Measurements from ENCODE around the gene SERPINB1. TPM values are rescaled to one million over a fixed set of nuclear protein-coding genes. Genes with fewer than 3 reads are reported as not detected.

SERPINB1 gene
- polyA plus RNA-seq, 1 of the 3 experiments (the other 2 are of a cell fraction), result 9.4 TPM

- 89% methylated on average over 3 of the region's 3 CpGs for WGBS (ENCODE audit: low lambda C conversion rate)
- Histone ChIP-seq H3K4me2 (no peak overlapping the region), H2AFZ (ENCODE audit: low read depth) (no peak overlapping the region), H3K79me2 (ENCODE audit: insufficient read depth) (no peaks in the 10 kb centered on the region), H3K36me3 (replicated peaks in 1 of 2; ENCODE audit: control insufficient read depth in 1 of 2, insufficient read depth in 2 of 2, low read length in 1 of 2) (no peaks in the 10 kb centered on the region), H3K4me1 (ENCODE audit: control insufficient read depth in 1 of 2, insufficient read depth in 2 of 2, low read depth in 1 of 2, low read length in 1 of 2) (peaks cover 0 to 14% of the 10 kb centered on the region in 2 experiments; a peak in 2 of 4 replicates), H3K9ac (no peak overlapping the region), H3K4me3 (ENCODE audit: low read depth in 2 of 2, low read length in 1 of 2) (no peak overlapping the region), H3K9me2 (no peaks in the 10 kb centered on the region), H3K9me3 (no peaks in the 10 kb centered on the region), H4K20me1 (ENCODE audit: insufficient read depth) (no peaks in the 10 kb centered on the region), H3F3A (replicated peaks; ENCODE audit: insufficient read depth) (no peaks in the 10 kb centered on the region), H3K27ac (ENCODE audit: low read depth in 2 of 2, low read length in 1 of 2) (no peak overlapping the region), H3K27me3 (ENCODE audit: insufficient read depth) (no peaks in the 10 kb centered on the region)
- no peak for DNase-seq
- ChIA-PET POLR2A (no interaction called here), CTCF (interaction anchor here (1.1 kb wide), 1 partner anchor 16 kb away, joined by 4 read pairs; no protein-coding TSS in a partner anchor)
- TF ChIP-seq TCF12 (IDR thresholded peaks at IDR 0.05) (no peak), NRF1 (IDR thresholded peaks at IDR 0.05; ENCODE audit: low read depth, low read length) (no peak), FOXJ3 (CRISPR knock-in tag; IDR thresholded peaks at IDR 0.05) (no peak), RFX5 (IDR thresholded peaks at IDR 0.05; ENCODE audit: low read length) (no peak), GABPA (IDR thresholded peaks at IDR 0.05; ENCODE audit: low read depth) (no peak), RAD21 (IDR thresholded peaks at IDR 0.05; ENCODE audit: low read length) (no peak), RCOR1 (IDR thresholded peaks at IDR 0.05; ENCODE audit: low read length) (no peak), RXRA (IDR thresholded peaks at IDR 0.05; ENCODE audit: borderline replicate concordance, low read depth) (no peak), EP300 (IDR thresholded peaks at IDR 0.05; ENCODE audit: borderline replicate concordance in 1 of 2, low read depth in 1 of 2, low read length in 1 of 2) (no peak), FOXM1 (IDR thresholded peaks at IDR 0.05; ENCODE audit: low read depth) (no peak)
- TF ChIP-seq, protein P1, sequence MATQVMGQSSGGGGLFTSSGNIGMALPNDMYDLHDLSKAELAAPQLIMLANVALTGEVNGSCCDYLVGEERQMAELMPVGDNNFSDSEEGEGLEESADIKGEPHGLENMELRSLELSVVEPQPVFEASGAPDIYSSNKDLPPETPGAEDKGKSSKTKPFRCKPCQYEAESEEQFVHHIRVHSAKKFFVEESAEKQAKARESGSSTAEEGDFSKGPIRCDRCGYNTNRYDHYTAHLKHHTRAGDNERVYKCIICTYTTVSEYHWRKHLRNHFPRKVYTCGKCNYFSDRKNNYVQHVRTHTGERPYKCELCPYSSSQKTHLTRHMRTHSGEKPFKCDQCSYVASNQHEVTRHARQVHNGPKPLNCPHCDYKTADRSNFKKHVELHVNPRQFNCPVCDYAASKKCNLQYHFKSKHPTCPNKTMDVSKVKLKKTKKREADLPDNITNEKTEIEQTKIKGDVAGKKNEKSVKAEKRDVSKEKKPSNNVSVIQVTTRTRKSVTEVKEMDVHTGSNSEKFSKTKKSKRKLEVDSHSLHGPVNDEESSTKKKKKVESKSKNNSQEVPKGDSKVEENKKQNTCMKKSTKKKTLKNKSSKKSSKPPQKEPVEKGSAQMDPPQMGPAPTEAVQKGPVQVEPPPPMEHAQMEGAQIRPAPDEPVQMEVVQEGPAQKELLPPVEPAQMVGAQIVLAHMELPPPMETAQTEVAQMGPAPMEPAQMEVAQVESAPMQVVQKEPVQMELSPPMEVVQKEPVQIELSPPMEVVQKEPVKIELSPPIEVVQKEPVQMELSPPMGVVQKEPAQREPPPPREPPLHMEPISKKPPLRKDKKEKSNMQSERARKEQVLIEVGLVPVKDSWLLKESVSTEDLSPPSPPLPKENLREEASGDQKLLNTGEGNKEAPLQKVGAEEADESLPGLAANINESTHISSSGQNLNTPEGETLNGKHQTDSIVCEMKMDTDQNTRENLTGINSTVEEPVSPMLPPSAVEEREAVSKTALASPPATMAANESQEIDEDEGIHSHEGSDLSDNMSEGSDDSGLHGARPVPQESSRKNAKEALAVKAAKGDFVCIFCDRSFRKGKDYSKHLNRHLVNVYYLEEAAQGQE (IDR thresholded peaks at IDR 0.05; ENCODE audit: low read depth, low read length), result no peak
- TF ChIP-seq, protein P2, sequence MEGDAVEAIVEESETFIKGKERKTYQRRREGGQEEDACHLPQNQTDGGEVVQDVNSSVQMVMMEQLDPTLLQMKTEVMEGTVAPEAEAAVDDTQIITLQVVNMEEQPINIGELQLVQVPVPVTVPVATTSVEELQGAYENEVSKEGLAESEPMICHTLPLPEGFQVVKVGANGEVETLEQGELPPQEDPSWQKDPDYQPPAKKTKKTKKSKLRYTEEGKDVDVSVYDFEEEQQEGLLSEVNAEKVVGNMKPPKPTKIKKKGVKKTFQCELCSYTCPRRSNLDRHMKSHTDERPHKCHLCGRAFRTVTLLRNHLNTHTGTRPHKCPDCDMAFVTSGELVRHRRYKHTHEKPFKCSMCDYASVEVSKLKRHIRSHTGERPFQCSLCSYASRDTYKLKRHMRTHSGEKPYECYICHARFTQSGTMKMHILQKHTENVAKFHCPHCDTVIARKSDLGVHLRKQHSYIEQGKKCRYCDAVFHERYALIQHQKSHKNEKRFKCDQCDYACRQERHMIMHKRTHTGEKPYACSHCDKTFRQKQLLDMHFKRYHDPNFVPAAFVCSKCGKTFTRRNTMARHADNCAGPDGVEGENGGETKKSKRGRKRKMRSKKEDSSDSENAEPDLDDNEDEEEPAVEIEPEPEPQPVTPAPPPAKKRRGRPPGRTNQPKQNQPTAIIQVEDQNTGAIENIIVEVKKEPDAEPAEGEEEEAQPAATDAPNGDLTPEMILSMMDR (IDR thresholded peaks at IDR 0.05), result no peak
Measured at GRCh38 chr6:2806644-2807043, 35.0 kb downstream of the SERPINB1 start.

GRCh38 chr6:2805031-2805430 lies 36.6 kb downstream of the SERPINB1 start:
- CTCF ChIA-PET, result interaction anchor here (2.2 kb wide), 1 partner anchor 14 kb away, joined by 8 read pairs; no protein-coding TSS in a partner anchor

More at GRCh38 chr6:2805031-2805430, 36.6 kb downstream of the SERPINB1 start:
- Histone ChIP-seq H3K9ac (no peak overlapping the region), H3K27ac (ENCODE audit: low read depth in 2 of 2, low read length in 1 of 2) (peak overlapping the region in 1 of 2 experiments; percentile 39; a peak in 1 of 4 replicates), H3F3A (replicated peaks; ENCODE audit: insufficient read depth) (no peaks in the 10 kb centered on the region), H3K4me2 (no peak overlapping the region), H2AFZ (ENCODE audit: low read depth) (no peak overlapping the region), H3K27me3 (ENCODE audit: insufficient read depth) (no peaks in the 10 kb centered on the region), H3K36me3 (replicated peaks in 1 of 2; ENCODE audit: control insufficient read depth in 1 of 2, insufficient read depth in 2 of 2, low read length in 1 of 2) (no peaks in the 10 kb centered on the region), H3K4me3 (ENCODE audit: low read depth in 2 of 2, low read length in 1 of 2) (no peak overlapping the region), H3K4me1 (ENCODE audit: control insufficient read depth in 1 of 2, insufficient read depth in 2 of 2, low read depth in 1 of 2, low read length in 1 of 2) (peaks cover 0 to 17% of the 10 kb centered on the region in 2 experiments; a peak in 2 of 4 replicates), H3K9me2 (no peaks in the 10 kb centered on the region), H3K9me3 (no peaks in the 10 kb centered on the region), H4K20me1 (ENCODE audit: insufficient read depth) (no peaks in the 10 kb centered on the region), H3K79me2 (ENCODE audit: insufficient read depth) (no peaks in the 10 kb centered on the region)
- DNase-seq, result no peak
- POLR2A ChIA-PET, result no interaction called here
- WGBS (ENCODE audit: low lambda C conversion rate), result 95% methylated on average over 14 of the region's 14 CpGs
- no peak for TF ChIP-seq RAD21 (IDR thresholded peaks at IDR 0.05; ENCODE audit: low read length)
- no peak for TF ChIP-seq NFIC (IDR thresholded peaks at IDR 0.05; ENCODE audit: borderline replicate concordance)
- no peak for TF ChIP-seq SIN3A (IDR thresholded peaks at IDR 0.05; ENCODE audit: borderline replicate concordance, low read depth, low read length)
- TF ChIP-seq, protein P1 (IDR thresholded peaks at IDR 0.05; ENCODE audit: low read depth, low read length), result no peak
- TF ChIP-seq, protein P3, sequence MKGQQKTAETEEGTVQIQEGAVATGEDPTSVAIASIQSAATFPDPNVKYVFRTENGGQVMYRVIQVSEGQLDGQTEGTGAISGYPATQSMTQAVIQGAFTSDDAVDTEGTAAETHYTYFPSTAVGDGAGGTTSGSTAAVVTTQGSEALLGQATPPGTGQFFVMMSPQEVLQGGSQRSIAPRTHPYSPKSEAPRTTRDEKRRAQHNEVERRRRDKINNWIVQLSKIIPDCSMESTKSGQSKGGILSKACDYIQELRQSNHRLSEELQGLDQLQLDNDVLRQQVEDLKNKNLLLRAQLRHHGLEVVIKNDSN (IDR thresholded peaks at IDR 0.05; ENCODE audit: borderline replicate concordance, low read depth), result no peak
- TF ChIP-seq MXI1 (IDR thresholded peaks at IDR 0.05; ENCODE audit: low read depth, low read length), result no peak
